Astrocyte of the cerebellum (primary cell): Measurements from ENCODE around the gene NDUFS7.

Source experiments
- DNase-seq: peaks from one replicate; pipeline ENCODE4 v3.0.0-alpha.2; 2011; ENCODE audit warnings: low read depth
- H3K4me3 ChIP-seq: 2 replicates; pipeline ENCODE4 v1.5.1; 2011; ENCODE audit warnings: mild to moderate bottlenecking, low read depth, low read length, moderate library complexity
- CTCF ChIP-seq: IDR thresholded peaks from 2 replicates; pipeline ENCODE4 v1.5.1; 2012; ENCODE audit warnings: low read length, low read depth, moderate library complexity, mild to moderate bottlenecking; ENCODE audit errors: missing control alignments
- in situ Hi-C: cut with HindIII; loops from 2 replicates; pipeline ENCODE4 v1.10.0; 2017; ENCODE audit warnings: low sequenced_read_pairs

NDUFS7 gene

GRCh38 chr19:1407528-1408299 is 24.0 kb downstream of the NDUFS7 start, which contains the start of gene DAZAP1:
Gene DAZAP1, plus strand, starts transcription at chr19:1407586. Its CDS starts 188 bp downstream, at chr19:1407774.
- TF ChIP-seq CTCF, result no peak
- DNase-seq, result no peak
- in situ Hi-C loops, result no loop called here
- H3K4me3 ChIP-seq, result peak within 1 kb of the TSS; percentile 91

- DNase-seq, result no peak
- peak overlapping the region; percentile 91 for H3K4me3 ChIP-seq
- in situ Hi-C loops, result no loop called here
- TF ChIP-seq CTCF, result no peak
Observed at GRCh38 chr19:1408300-1409203, 24.8 kb downstream of the NDUFS7 start.

GRCh38 chr19:1409204-1410005 is 25.7 kb downstream of the NDUFS7 start:
- DNase-seq, result no peak
- in situ Hi-C loops, result loop anchor here (5.0 kb wide), 2 partner anchors 87 to 127 kb away; no protein-coding TSS in a partner anchor

GRCh38 chr19:1410136-1410786 is 26.6 kb downstream of the NDUFS7 start:
- TF ChIP-seq CTCF, result no peak
- in situ Hi-C loops, result loop anchor here (5.0 kb wide), 2 partner anchors 88 to 128 kb away; no protein-coding TSS in a partner anchor
- DNase-seq, result no peak
- peak overlapping the region; percentile 91 for H3K4me3 ChIP-seq

More at GRCh38 chr19:1409204-1410005, 25.7 kb downstream of the NDUFS7 start:
- peak overlapping the region; percentile 91 for H3K4me3 ChIP-seq
- TF ChIP-seq CTCF, result no peak

GRCh38 chr19:1410789-1411188 is 27.1 kb downstream of the NDUFS7 start:
- in situ Hi-C loops, result loop anchor here (5.0 kb wide), 2 partner anchors 88 to 128 kb away; no protein-coding TSS in a partner anchor
- no peak for DNase-seq
- TF ChIP-seq CTCF, result no peak
- peak overlapping the region; percentile 14 for H3K4me3 ChIP-seq
